HG02840 (cell line): ENCODE measurements around the gene ANXA4.
"Not testable (repeated sequence)": the region's sequence is repeated elsewhere in the genome, so short reads cannot be mapped to it uniquely, and the experiment has no call there.

ENCODE experiments used
- ATAC-seq: cut with Tn5 transposase; IDR thresholded peaks from one replicate; pipeline ENCODE4 v1.9.1; 2021; ENCODE audit warnings: mild to moderate bottlenecking, moderate library complexity, moderate number of reproducible peaks; ENCODE audit not compliant: unreplicated experiment, low FRiP score

ANXA4 gene

GRCh38 chr2:69718338-69718965 lies 23.5 kb upstream of the ANXA4 start:
- ATAC-seq, result no peak

- ATAC-seq, result no peak
Observed at GRCh38 chr2:69720404-69720803, 21.5 kb upstream of the ANXA4 start.

GRCh38 chr2:69721022-69721421 lies 20.9 kb upstream of the ANXA4 start:
- ATAC-seq, result no peak

- no peak for ATAC-seq
Observed at GRCh38 chr2:69723791-69724190, 18.1 kb upstream of the ANXA4 start.

- ATAC-seq, result no peak
Observed at GRCh38 chr2:69724540-69725159, 17.3 kb upstream of the ANXA4 start.

GRCh38 chr2:69725706-69726360 lies 16.1 kb upstream of the ANXA4 start:
- ATAC-seq, result no peak

- ATAC-seq, result no peak
Observed at GRCh38 chr2:69729266-69729665, 12.7 kb upstream of the ANXA4 start.

- ATAC-seq, result no peak
Observed at GRCh38 chr2:69729781-69730180, 12.2 kb upstream of the ANXA4 start.

GRCh38 chr2:69731147-69731970 lies 10.6 kb upstream of the ANXA4 start:
- peak; percentile 62 for ATAC-seq

GRCh38 chr2:69733342-69734034 lies 8.4 kb upstream of the ANXA4 start:
- no peak for ATAC-seq

- ATAC-seq, result no peak
Observed at GRCh38 chr2:69734035-69734611, 7.8 kb upstream of the ANXA4 start.

- no peak for ATAC-seq
Observed at GRCh38 chr2:69734854-69735544, 6.9 kb upstream of the ANXA4 start.

- ATAC-seq, result no peak
Observed at GRCh38 chr2:69735686-69736085, 6.2 kb upstream of the ANXA4 start.

GRCh38 chr2:69738149-69738548 lies 3.8 kb upstream of the ANXA4 start:
- not testable (repeated sequence) for ATAC-seq

- ATAC-seq, result no peak
Observed at GRCh38 chr2:69740502-69740951, 1.4 kb upstream of the ANXA4 start.

GRCh38 chr2:69741229-69741574 lies 732 bp upstream of the ANXA4 start:
- no peak for ATAC-seq

- ATAC-seq, result peak; percentile 34
Observed at GRCh38 chr2:69742322-69742952, 503 bp downstream of the ANXA4 start.

- no peak for ATAC-seq
Observed at GRCh38 chr2:69743847-69744264, 1.9 kb downstream of the ANXA4 start.

GRCh38 chr2:69744456-69744855 lies 2.5 kb downstream of the ANXA4 start:
- no peak for ATAC-seq
